ENCODE data around the gene LRGUK. TPM values are rescaled to one million over a fixed set of nuclear protein-coding genes. Genes with fewer than 3 reads are reported as not detected.

LRGUK gene
- total and polyA plus RNA-seq, 12 donors: 0.14 to 1.9 (median 0.53) TPM

DNA sequence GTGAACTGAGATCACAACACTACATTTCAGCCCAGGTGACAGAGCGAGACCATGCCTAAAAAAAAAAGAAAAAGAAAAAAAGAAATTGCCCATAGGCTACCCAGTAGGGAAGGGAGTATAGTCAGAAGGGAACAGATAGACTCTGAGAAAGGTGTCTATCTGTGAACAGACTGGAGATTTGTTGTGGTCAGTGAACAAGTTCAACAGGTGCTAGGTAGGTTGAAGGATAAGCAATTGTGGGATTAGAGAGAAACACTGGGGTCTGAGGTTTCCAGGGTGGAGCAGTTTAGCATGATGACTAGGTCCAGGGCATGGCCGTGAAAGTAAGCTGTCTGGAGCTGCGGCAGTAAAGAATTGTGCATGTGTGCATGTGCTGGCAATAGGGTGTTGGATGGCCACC lies 6.9 kb downstream of the LRGUK start:
- H3K4me1 ChIP-seq (replicated peaks in 1 of 2): no peaks in the 10 kb centered on the region
- H3K27me3 ChIP-seq: no peaks in the 10 kb centered on the region
- H3K9me3 ChIP-seq (replicated peaks in 1 of 3): no peaks in the 10 kb centered on the region
- no peak overlapping the region for H3K27ac ChIP-seq
- intact Hi-C loops (cut with DNase I): no loop called here
- H3K36me3 ChIP-seq (replicated peaks in 1 of 2): no peaks in the 10 kb centered on the region
- TF ChIP-seq POLR2A (IDR thresholded peaks at IDR 0.05) (no peak), CTCF (IDR thresholded peaks at IDR 0.05) (no peak)
- H3K4me3 ChIP-seq: no peak overlapping the region
- no peak for DNase-seq
- 84 to 92% (median 90%) methylated on average over 3 of the region's 3 CpGs for WGBS, 4 donors

GRCh38 chr7:134140889-134141867 lies 14.0 kb downstream of the LRGUK start:
- Histone ChIP-seq H3K27me3 (no peaks in the 10 kb centered on the region), H3K27ac (no peak overlapping the region), H3K9me3 (replicated peaks in 1 of 3) (no peaks in the 10 kb centered on the region), H3K4me1 (replicated peaks in 1 of 2) (no peaks in the 10 kb centered on the region), H3K4me3 (no peak overlapping the region), H3K36me3 (replicated peaks in 1 of 2) (no peaks in the 10 kb centered on the region)
- intact Hi-C loops (cut with DNase I): no loop called here
- DNase-seq: peak; percentile 58 to 89 (median 77)
- TF ChIP-seq CTCF (IDR thresholded peaks at IDR 0.05) (peak; percentile 69 to 88 (median 79)), POLR2A (IDR thresholded peaks at IDR 0.05) (no peak)
- 47 to 64% (median 57%) methylated on average over 14 to 18 of the region's 18 CpGs for WGBS, 4 donors

DNA sequence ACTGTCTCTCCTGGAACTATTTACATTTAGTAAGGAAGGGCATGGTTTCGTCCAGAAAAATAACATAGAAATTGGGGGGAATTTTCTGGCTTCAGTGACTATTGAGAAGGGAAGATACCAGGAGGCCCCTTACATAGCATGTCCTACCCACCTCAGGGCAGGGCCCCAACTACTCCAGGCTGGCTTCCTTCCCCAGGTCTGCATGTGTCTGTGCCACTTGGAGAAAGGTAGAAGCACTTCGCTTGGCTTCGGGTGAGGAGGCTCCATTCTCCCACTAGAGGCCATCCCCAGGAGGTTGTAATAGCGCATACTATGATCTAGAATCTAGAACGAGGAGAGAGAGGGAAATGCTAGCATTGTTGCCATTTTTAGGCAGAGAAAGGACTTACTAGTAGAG lies 14.7 kb downstream of the LRGUK start:
- TF ChIP-seq POLR2A (IDR thresholded peaks at IDR 0.05) (no peak), CTCF (IDR thresholded peaks at IDR 0.05) (no peak)
- intact Hi-C loops (cut with DNase I): no loop called here
- H3K4me1 ChIP-seq (replicated peaks in 1 of 2): no peaks in the 10 kb centered on the region
- H3K9me3 ChIP-seq (replicated peaks in 1 of 3): no peaks in the 10 kb centered on the region
- 79 to 89% (median 83%) methylated on average over 5 of the region's 5 CpGs for WGBS, 4 donors
- H3K36me3 ChIP-seq (replicated peaks in 1 of 2): no peaks in the 10 kb centered on the region
- no peak for DNase-seq
- H3K4me3 ChIP-seq: no peak overlapping the region
- H3K27ac ChIP-seq: no peak overlapping the region
- no peaks in the 10 kb centered on the region for H3K27me3 ChIP-seq

GRCh38 chr7:134153493-134154136 lies 26.5 kb downstream of the LRGUK start:
- WGBS, 4 donors: 55 to 68% (median 65%) methylated on average over 3 of the region's 3 CpGs
- no peak for TF ChIP-seq POLR2A (IDR thresholded peaks at IDR 0.05)
- Histone ChIP-seq H3K27ac (no peak overlapping the region), H3K4me1 (replicated peaks in 1 of 2) (no peaks in the 10 kb centered on the region), H3K4me3 (no peak overlapping the region), H3K9me3 (replicated peaks in 1 of 3) (no peaks in the 10 kb centered on the region), H3K27me3 (no peaks in the 10 kb centered on the region), H3K36me3 (replicated peaks in 1 of 2) (no peaks in the 10 kb centered on the region)
- no peak for DNase-seq
- intact Hi-C loops (cut with DNase I): no loop called here
